K562 (cell line): ENCODE data around the gene CTCF. TPM values are rescaled to one million over a fixed set of nuclear protein-coding genes. Genes with fewer than 3 reads are reported as not detected.

Source experiments
- ATAC-seq: fragments of 200-7000 bp; cut with Tn5 transposase; 3 replicates; pipeline ENCODE4 v1.9.1; 2020; ENCODE audit warnings: moderate library complexity
- BruUV-seq: library from RNA; stranded (reverse); fragments of 400-500 nt; replicated peaks from 2 replicates; lab custom pipeline; 2021; lab: Mats Ljungman, UMichigan
- CTCF ChIA-PET: fragments of 300-600 bp; formaldehyde crosslinking; extraction: SDS; loops from one replicate; lab custom pipeline; 2021; ENCODE audit warnings: low intra/inter-chr PET ratio; lab: Yijun Ruan, JAX
- POLR2A ChIA-PET: fragments of 300-600, 350-650 bp; sonication (Branson Sonifier 250); formaldehyde crosslinking; extraction: SDS; loops from one replicate; lab custom pipeline; 2021; ENCODE audit warnings: antibody characterized with exemption, inconsistent platforms; lab: Yijun Ruan, JAX
- DNase-seq, 4 experiments: peaks; one replicate each; pipeline versions ENCODE4 v3.0.0 to v3.0.0-alpha.2; 2011 to 2018; ENCODE audit warnings: low spot score in 3 of 4, mixed read lengths in 3 of 4; ENCODE audit errors: extremely low read depth in 1 of 4
- FAIRE-seq: peaks from 2 replicates; lab custom pipeline; 2011; peaks lifted over from hg19 to GRCh38; lab: Jason Lieb, UNC
- H2AFZ ChIP-seq: 2 replicates; pipeline ENCODE4 v1.6.0; 2011; ENCODE audit warnings: low read depth, low read length, control low read depth, inconsistent platforms
- H3K27ac ChIP-seq: fragments of 200-600 bp; 3 replicates; pipeline ENCODE4 v1.8.0; 2011; ENCODE audit warnings: low read depth, mild to moderate bottlenecking, control low read depth, inconsistent platforms, low read length, moderate library complexity, mixed read lengths; ENCODE audit errors: extremely low read depth
- H3K27me3 ChIP-seq, 2 experiments: fragments of 300-600 bp in 1 of 2; 2 replicates in 1 of 2; 3 replicates in 1 of 2; pipeline versions ENCODE4 v1.6.0 to v1.8.0; 2011; ENCODE audit warnings: inconsistent platforms in 2 of 2, low read length in 2 of 2, mild to moderate bottlenecking in 1 of 2, mixed read lengths in 1 of 2, moderate library complexity in 1 of 2; ENCODE audit not compliant: control insufficient read depth in 2 of 2, insufficient read depth in 2 of 2
- H3K36me3 ChIP-seq: fragments of 300-600 bp; 3 replicates; pipeline ENCODE4 v1.8.0; 2011; ENCODE audit warnings: mild to moderate bottlenecking, low read length, inconsistent platforms; ENCODE audit not compliant: control insufficient read depth, insufficient read depth
- H3K4me1 ChIP-seq, 2 experiments: fragments of 200-600 bp in 1 of 2; replicated peaks in 1 of 2; 2 replicates in 1 of 2; 3 replicates in 1 of 2; pipeline versions ENCODE4 v1.5.1 to v1.8.0; 2011; ENCODE audit warnings: inconsistent platforms in 2 of 2, low read length in 2 of 2, mild to moderate bottlenecking in 1 of 2, mixed read lengths in 1 of 2, moderate library complexity in 1 of 2; ENCODE audit not compliant: control insufficient read depth in 2 of 2, insufficient read depth in 2 of 2
- H3K4me2 ChIP-seq: 2 replicates; pipeline ENCODE4 v1.6.1; 2011; ENCODE audit warnings: low read length, control low read depth, inconsistent platforms, mixed read lengths; ENCODE audit not compliant: insufficient read depth
- H3K4me3 ChIP-seq: fragments of 200-600 bp; sonication (generic), shearing (Covaris generic); 2 replicates; pipeline ENCODE4 v1.5.1; 2016; ENCODE audit warnings: control low read depth, inconsistent platforms
- H3K79me2 ChIP-seq: fragments of 200-600 bp; 3 replicates; pipeline ENCODE4 v1.8.0; 2011; ENCODE audit warnings: low read length, inconsistent platforms; ENCODE audit not compliant: control insufficient read depth, insufficient read depth
- H3K9ac ChIP-seq, 2 experiments: 2 replicates each; pipeline versions ENCODE4 v1.6.0 to v1.6.1; 2011; ENCODE audit warnings: low read depth in 2 of 2, low read length in 2 of 2, control low read depth in 1 of 2, inconsistent platforms in 1 of 2, mild to moderate bottlenecking in 1 of 2, mixed read lengths in 1 of 2; ENCODE audit not compliant: insufficient read depth in 1 of 2
- H3K9me1 ChIP-seq: one replicate; pipeline ENCODE4 v1.6.0; 2011; ENCODE audit warnings: inconsistent platforms, mild to moderate bottlenecking, low read length, moderate library complexity; ENCODE audit not compliant: control insufficient read depth, insufficient read depth
- H3K9me3 ChIP-seq: replicated peaks from 2 replicates; pipeline ENCODE4 v1.5.1; 2011; ENCODE audit warnings: low read depth, low read length, inconsistent platforms; ENCODE audit not compliant: control insufficient read depth, insufficient read depth
- H4K20me1 ChIP-seq: replicated peaks from 2 replicates; pipeline ENCODE4 v1.6.1; 2011; ENCODE audit warnings: low read length, inconsistent platforms, mixed read lengths; ENCODE audit not compliant: control insufficient read depth, insufficient read depth
- CBX2 ChIP-seq: fragments of 200-600 bp; sonication (generic); IDR thresholded peaks from one replicate; pipeline ENCODE4 v1.6.1; 2012; ENCODE audit warnings: mild to moderate bottlenecking, low read length, inconsistent platforms; ENCODE audit not compliant: insufficient read depth, poor library complexity, severe bottlenecking
- ELF2 ChIP-seq: fragments of 250-450 bp; sonication (Bioruptor Pico); IDR thresholded peaks from 2 replicates; pipeline ENCODE4 v1.5.0; 2021; ENCODE audit warnings: mild to moderate bottlenecking
- HSF4 ChIP-seq: fragments of 250-450 bp; sonication (Bioruptor Pico); IDR thresholded peaks from 2 replicates; pipeline ENCODE4 v2.1.2; 2022; ENCODE audit warnings: mild to moderate bottlenecking, moderate library complexity, borderline replicate concordance
- KAT2B ChIP-seq: IDR thresholded peaks from one replicate; pipeline ENCODE4 v1.6.1; 2012; ENCODE audit warnings: low read depth, mild to moderate bottlenecking, control low read depth, inconsistent platforms, low read length, moderate library complexity
- NELFE ChIP-seq: IDR thresholded peaks from 2 replicates; pipeline ENCODE4 v1.6.1; 2011; ENCODE audit warnings: mild to moderate bottlenecking; ENCODE audit not compliant: insufficient read depth, insufficient read length
- SMAD4 ChIP-seq: fragments of 250-450 bp; sonication (Bioruptor Pico); conservative IDR thresholded peaks from 2 replicates; pipeline ENCODE4 v1.8.0; 2021; ENCODE audit warnings: inconsistent platforms, mild to moderate bottlenecking, moderate library complexity
- TSC22D4 ChIP-seq: fragments of 450-650 bp; IDR thresholded peaks from 2 replicates; pipeline ENCODE4 v1.6.1; 2016; ENCODE audit warnings: missing genetic modification characterization, missing biosample characterization, control low read depth
- ZNF77 ChIP-seq: fragments of 250-450 bp; sonication (Bioruptor Pico); IDR thresholded peaks from 2 replicates; pipeline ENCODE4 v1.5.0; 2020
- ZSCAN29 ChIP-seq: fragments of 450-650 bp; IDR thresholded peaks from 2 replicates; pipeline ENCODE4 v1.6.1; 2017
- WGBS: fragments of 100-300 bp; shearing (Covaris generic); methylation state at CpG from one replicate; pipeline ENCODE4 v1.1.6; 2016; ENCODE audit warnings: low coverage, mixed read lengths; ENCODE audit not compliant: insufficient coverage; ENCODE audit errors: missing lambda C conversion rate; 5-methylcytosine and 5-hydroxymethylcytosine counted together
- in situ Hi-C: fragments of 300-500 bp; cut with MboI; formaldehyde crosslinking; loops from 4 replicates; pipeline ENCODE4 v1.15.0; 2018; ENCODE audit warnings: inconsistent platforms, mixed read lengths
- intact Hi-C: fragments of 100-400 bp; cut with micrococcal nuclease; formaldehyde crosslinking; loops from 2 replicates; pipeline ENCODE4 v1.14.2; 2022
- polyA plus RNA-seq, 8 experiments: library from polyadenylated mRNA; depleted of rRNA in 4 of 8; stranded (reverse) in 5 of 8; unstranded in 3 of 8; fragments of >200 nt; fragmentation: Nextera tagmentation in 2 of 8; fragmentation: Illumina TruSeq in 1 of 8; extraction: Ambion mirVana in 2 of 8; extraction: Trizol in 1 of 8; gene quantifications; 2 replicates each; pipeline versions ENCODE4 v1.2.1 to v1.2.3, GENCODE V29; 2011 to 2014; ENCODE audit warnings: inconsistent platforms in 1 of 8, missing spikeins in 1 of 8
- total RNA-seq, 7 experiments: library from RNA; depleted of rRNA in 6 of 7; stranded (reverse); fragments of >200 nt in 6 of 7; fragmentation: Illumina TruSeq in 2 of 7; extraction: Trizol in 2 of 7; gene quantifications; 2 replicates each; pipeline versions ENCODE4 v1.2.1 to v1.2.3, GENCODE V29; 2011 to 2021; ENCODE audit warnings: low replicate concordance in 1 of 7
- TF ChIP-seq, protein P1 (sequence below): fragments of 250-450 bp; sonication (Bioruptor Pico); IDR thresholded peaks from 2 replicates; pipeline ENCODE4 v1.4.0; 2020; ENCODE audit warnings: mild to moderate bottlenecking
- TF ChIP-seq, protein P2 (sequence below), 2 experiments: IDR thresholded peaks; 2 replicates each; pipeline ENCODE4 v1.6.1; 2011; ENCODE audit warnings: borderline replicate concordance in 1 of 2, control low read depth in 1 of 2, low read depth in 1 of 2, low read length in 1 of 2, mild to moderate bottlenecking in 1 of 2, mixed read lengths in 1 of 2, moderate library complexity in 1 of 2; ENCODE audit not compliant: insufficient read depth in 1 of 2, insufficient read length in 1 of 2, poor library complexity in 1 of 2, severe bottlenecking in 1 of 2; ENCODE audit errors: extremely low read depth in 1 of 2

CTCF gene
- total and polyA plus RNA-seq, 9 of the 15 experiments (the other 6 are each of a cell fraction or from before 2014, with no cell fraction given), result 7.8 to 49.2 (median 33.9) TPM

DNA sequence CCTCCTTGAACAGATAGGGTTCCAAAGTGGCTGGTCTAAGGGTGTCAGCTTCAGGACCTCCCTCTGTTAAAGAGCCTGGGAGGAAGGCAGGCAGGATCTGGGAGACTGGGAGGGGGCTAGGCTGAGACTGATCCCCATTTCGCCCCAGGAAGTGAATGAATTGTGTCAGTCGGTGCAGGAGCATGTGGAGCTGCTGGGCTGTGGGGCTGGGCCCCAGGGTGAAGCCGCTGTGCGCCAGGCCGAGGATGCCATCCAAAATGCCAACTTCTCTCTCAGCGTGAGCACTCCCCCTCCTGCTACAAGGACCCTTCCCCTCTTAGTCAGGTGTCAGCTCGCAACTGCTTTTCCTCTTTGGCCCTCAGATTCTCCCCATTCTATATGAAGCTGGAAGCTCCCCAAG is 88.7 kb downstream of the CTCF start:
- Histone ChIP-seq H4K20me1 (peaks cover 13% of the 10 kb centered on the region; the same call in 1 of the 2 replicates), H3K36me3 (no peaks in the 10 kb centered on the region), H3K27ac (no peak overlapping the region), H3K27me3 (peaks cover 8 to 69% of the 10 kb centered on the region in 2 experiments; a peak in 4 of 5 replicates), H3K4me2 (no peak overlapping the region), H3K9me3 (no peaks in the 10 kb centered on the region), H3K4me3 (no peak overlapping the region), H3K9me1 (no peaks in the 10 kb centered on the region), H3K79me2 (no peaks in the 10 kb centered on the region), H3K4me1 (peaks cover 0 to 62% of the 10 kb centered on the region in 2 experiments; a peak in 4 of 5 replicates), H3K9ac (no peak overlapping the region), H2AFZ (no peak overlapping the region)
- BruUV-seq, result no TSS peak
- TF ChIP-seq TSC22D4 (tag) (no peak), ELF2 (CRISPR knock-in tag) (no peak), ZNF77 (CRISPR knock-in tag) (no peak), KAT2B (no peak), CBX2 (no peak), ZSCAN29 (no peak), NELFE (no peak), SMAD4 (CRISPR knock-in tag) (no peak), HSF4 (CRISPR knock-in tag) (no peak)
- TF ChIP-seq, protein P1, sequence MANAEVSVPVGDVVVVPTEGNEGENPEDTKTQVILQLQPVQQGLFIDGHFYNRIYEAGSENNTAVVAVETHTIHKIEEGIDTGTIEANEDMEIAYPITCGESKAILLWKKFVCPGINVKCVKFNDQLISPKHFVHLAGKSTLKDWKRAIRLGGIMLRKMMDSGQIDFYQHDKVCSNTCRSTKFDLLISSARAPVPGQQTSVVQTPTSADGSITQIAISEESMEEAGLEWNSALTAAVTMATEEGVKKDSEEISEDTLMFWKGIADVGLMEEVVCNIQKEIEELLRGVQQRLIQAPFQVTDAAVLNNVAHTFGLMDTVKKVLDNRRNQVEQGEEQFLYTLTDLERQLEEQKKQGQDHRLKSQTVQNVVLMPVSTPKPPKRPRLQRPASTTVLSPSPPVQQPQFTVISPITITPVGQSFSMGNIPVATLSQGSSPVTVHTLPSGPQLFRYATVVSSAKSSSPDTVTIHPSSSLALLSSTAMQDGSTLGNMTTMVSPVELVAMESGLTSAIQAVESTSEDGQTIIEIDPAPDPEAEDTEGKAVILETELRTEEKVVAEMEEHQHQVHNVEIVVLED (CRISPR knock-in tag), result no peak
- TF ChIP-seq, protein P2, sequence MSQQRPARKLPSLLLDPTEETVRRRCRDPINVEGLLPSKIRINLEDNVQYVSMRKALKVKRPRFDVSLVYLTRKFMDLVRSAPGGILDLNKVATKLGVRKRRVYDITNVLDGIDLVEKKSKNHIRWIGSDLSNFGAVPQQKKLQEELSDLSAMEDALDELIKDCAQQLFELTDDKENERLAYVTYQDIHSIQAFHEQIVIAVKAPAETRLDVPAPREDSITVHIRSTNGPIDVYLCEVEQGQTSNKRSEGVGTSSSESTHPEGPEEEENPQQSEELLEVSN (IDR thresholded peaks at IDR 0.05; ENCODE audit: borderline replicate concordance in 1 of 2, extremely low read depth in 1 of 2, insufficient read depth in 1 of 2, insufficient read length in 1 of 2, low read depth in 1 of 2, low read length in 1 of 2, poor library complexity in 1 of 2, severe bottlenecking in 1 of 2), result no peak
- FAIRE-seq (no peak), ATAC-seq (no peak), DNase-seq (no peak)
- intact Hi-C loops (no loop called here), in situ Hi-C loops (no loop called here)
- POLR2A ChIA-PET, result interaction anchor here (0.5 kb wide), 1 partner anchor 10 kb away, joined by 3 read pairs; the partner anchor contains the start of gene PARD6A
- WGBS, result 2% methylated on average over 7 of the region's 7 CpGs
- CTCF ChIA-PET, result no interaction called here
